ENCODE data around the gene ZNF692. TPM values are rescaled to one million over a fixed set of nuclear protein-coding genes. Genes with fewer than 3 reads are reported as not detected.

Gene ZNF692
- total and polyA plus RNA-seq, 2 of the 13 experiments (the other 11 are each of a cell fraction or from before 2014, with no cell fraction given): 27.3 to 45.8 TPM

DNA sequence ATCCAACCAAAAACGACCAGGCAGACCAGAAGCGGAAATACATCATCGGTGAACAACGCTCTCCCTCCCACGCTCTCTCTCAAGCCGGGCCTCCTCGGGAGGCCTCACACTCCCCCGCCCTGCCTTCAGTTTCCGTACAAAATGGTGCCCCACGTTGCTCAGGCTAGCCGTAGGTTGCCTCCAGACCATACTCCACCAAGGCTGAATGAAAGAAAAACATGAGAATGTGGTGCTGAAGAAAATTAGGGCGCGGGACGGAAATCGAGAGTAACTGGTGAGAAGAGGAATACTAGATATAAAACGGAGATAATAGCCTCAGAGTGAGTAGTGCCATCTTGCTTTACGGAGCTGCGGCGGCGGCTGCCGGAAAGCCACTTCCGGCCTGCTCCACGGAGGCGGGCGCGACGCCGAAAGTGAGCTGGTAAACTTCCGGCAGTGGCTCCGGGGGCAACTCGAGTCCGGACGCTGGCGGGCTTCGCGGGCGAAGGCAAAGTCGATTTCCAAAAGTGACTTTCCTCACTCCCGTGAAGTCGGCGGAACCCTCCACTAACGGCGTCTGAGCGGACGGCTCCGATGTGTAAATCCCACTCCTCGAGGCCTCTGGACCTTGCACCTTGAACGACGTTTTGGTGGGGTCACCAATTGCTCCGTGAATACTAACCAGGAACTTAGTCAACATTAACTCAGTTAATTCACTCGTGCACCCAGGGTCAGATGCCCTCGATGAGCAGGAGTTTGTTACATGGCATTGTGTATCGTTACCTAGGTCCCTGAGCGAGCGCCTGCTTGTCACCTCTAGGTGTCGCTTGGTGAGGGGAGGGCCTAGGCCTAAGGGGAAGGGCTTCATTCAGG is 32.8 kb downstream of the ZNF692 start, which contains the start of gene SH3BP5L (continued):
- TF ChIP-seq, protein P1, sequence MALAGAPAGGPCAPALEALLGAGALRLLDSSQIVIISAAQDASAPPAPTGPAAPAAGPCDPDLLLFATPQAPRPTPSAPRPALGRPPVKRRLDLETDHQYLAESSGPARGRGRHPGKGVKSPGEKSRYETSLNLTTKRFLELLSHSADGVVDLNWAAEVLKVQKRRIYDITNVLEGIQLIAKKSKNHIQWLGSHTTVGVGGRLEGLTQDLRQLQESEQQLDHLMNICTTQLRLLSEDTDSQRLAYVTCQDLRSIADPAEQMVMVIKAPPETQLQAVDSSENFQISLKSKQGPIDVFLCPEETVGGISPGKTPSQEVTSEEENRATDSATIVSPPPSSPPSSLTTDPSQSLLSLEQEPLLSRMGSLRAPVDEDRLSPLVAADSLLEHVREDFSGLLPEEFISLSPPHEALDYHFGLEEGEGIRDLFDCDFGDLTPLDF (CRISPR knock-in tag; IDR thresholded peaks at IDR 0.05): peak; percentile 62; the same call in 1 of the 2 replicates
- TF ChIP-seq YEATS4 (CRISPR knock-in tag; IDR thresholded peaks at IDR 0.05; ENCODE audit: borderline replicate concordance) (peak; percentile 70), ZNF607 (CRISPR knock-in tag; IDR thresholded peaks at IDR 0.05; ENCODE audit: borderline replicate concordance) (peak; percentile 52), AGO2 (optimal IDR thresholded peaks at IDR 0.05; ENCODE audit: low read depth, low read length) (peak; percentile 61), LCORL (IDR thresholded peaks at IDR 0.05) (no peak), LCORL (CRISPR knock-in tag; IDR thresholded peaks at IDR 0.05) (peak; percentile 61; the same call in 1 of the 2 replicates), PITX1 (CRISPR knock-in tag; IDR thresholded peaks at IDR 0.05) (no peak; the same call in none of the 2 replicates), ZNF670 (CRISPR knock-in tag; IDR thresholded peaks at IDR 0.05; ENCODE audit: borderline replicate concordance) (no peak), SP5 (CRISPR knock-in tag; IDR thresholded peaks at IDR 0.05; ENCODE audit: borderline replicate concordance, low read depth) (0 out of 2 replicates have a peak, but pooled peaks have one; percentile 31), JUNB (CRISPR knock-in tag; IDR thresholded peaks at IDR 0.05; ENCODE audit: borderline replicate concordance) (peak; percentile 41; the same call in 1 of the 2 replicates), ZNF33A (CRISPR knock-in tag; IDR thresholded peaks at IDR 0.05; ENCODE audit: borderline replicate concordance) (no peak), IKZF4 (CRISPR knock-in tag; IDR thresholded peaks at IDR 0.05; ENCODE audit: borderline replicate concordance, low read depth, not compliant biosample characterization) (no peak), ZNF703 (CRISPR knock-in tag; IDR thresholded peaks at IDR 0.05; ENCODE audit: borderline replicate concordance) (no peak), GABPB1 (CRISPR knock-in tag; IDR thresholded peaks at IDR 0.05) (peak; percentile 99), ZNF878 (CRISPR knock-in tag; IDR thresholded peaks at IDR 0.05) (no peak), RFX3 (CRISPR knock-in tag; IDR thresholded peaks at IDR 0.05) (no peak), ZSCAN25 (CRISPR knock-in tag; IDR thresholded peaks at IDR 0.05) (no peak; the same call in 1 of the 2 replicates), ZNF557 (CRISPR knock-in tag; IDR thresholded peaks at IDR 0.05) (no peak), ATF1 (CRISPR knock-in tag; IDR thresholded peaks at IDR 0.05) (peak; percentile 89)
- TF ChIP-seq, protein P2, sequence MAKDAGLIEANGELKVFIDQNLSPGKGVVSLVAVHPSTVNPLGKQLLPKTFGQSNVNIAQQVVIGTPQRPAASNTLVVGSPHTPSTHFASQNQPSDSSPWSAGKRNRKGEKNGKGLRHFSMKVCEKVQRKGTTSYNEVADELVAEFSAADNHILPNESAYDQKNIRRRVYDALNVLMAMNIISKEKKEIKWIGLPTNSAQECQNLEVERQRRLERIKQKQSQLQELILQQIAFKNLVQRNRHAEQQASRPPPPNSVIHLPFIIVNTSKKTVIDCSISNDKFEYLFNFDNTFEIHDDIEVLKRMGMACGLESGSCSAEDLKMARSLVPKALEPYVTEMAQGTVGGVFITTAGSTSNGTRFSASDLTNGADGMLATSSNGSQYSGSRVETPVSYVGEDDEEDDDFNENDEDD (CRISPR knock-in tag; IDR thresholded peaks at IDR 0.05; ENCODE audit: borderline replicate concordance): peak; percentile 37; the same call in 1 of the 2 replicates
- TF ChIP-seq, protein P3, sequence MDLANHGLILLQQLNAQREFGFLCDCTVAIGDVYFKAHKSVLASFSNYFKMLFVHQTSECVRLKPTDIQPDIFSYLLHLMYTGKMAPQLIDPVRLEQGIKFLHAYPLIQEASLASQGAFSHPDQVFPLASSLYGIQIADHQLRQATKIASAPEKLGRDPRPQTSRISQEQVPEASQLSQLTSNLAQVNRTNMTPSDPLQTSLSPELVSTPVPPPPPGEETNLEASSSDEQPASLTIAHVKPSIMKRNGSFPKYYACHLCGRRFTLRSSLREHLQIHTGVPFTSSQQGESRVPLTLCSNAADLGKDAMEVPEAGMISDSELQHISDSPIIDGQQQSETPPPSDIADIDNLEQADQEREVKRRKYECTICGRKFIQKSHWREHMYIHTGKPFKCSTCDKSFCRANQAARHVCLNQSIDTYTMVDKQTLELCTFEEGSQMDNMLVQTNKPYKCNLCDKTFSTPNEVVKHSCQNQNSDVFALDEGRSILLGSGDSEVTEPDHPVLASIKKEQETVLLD (CRISPR knock-in tag; IDR thresholded peaks at IDR 0.05; ENCODE audit: low read depth): no peak
- TF ChIP-seq, protein P4, sequence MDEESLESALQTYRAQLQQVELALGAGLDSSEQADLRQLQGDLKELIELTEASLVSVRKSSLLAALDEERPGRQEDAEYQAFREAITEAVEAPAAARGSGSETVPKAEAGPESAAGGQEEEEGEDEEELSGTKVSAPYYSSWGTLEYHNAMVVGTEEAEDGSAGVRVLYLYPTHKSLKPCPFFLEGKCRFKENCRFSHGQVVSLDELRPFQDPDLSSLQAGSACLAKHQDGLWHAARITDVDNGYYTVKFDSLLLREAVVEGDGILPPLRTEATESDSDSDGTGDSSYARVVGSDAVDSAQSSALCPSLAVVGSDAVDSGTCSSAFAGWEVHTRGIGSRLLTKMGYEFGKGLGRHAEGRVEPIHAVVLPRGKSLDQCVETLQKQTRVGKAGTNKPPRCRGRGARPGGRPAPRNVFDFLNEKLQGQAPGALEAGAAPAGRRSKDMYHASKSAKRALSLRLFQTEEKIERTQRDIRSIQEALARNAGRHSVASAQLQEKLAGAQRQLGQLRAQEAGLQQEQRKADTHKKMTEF (CRISPR knock-in tag; IDR thresholded peaks at IDR 0.05): peak; percentile 86
- TF ChIP-seq, protein P5, sequence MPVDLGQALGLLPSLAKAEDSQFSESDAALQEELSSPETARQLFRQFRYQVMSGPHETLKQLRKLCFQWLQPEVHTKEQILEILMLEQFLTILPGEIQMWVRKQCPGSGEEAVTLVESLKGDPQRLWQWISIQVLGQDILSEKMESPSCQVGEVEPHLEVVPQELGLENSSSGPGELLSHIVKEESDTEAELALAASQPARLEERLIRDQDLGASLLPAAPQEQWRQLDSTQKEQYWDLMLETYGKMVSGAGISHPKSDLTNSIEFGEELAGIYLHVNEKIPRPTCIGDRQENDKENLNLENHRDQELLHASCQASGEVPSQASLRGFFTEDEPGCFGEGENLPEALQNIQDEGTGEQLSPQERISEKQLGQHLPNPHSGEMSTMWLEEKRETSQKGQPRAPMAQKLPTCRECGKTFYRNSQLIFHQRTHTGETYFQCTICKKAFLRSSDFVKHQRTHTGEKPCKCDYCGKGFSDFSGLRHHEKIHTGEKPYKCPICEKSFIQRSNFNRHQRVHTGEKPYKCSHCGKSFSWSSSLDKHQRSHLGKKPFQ (CRISPR knock-in tag; IDR thresholded peaks at IDR 0.05; ENCODE audit: insufficient replicate concordance): no peak

All from HepG2 (cell line).